CD8-positive, alpha-beta memory T cell (primary cell): ENCODE data around the gene TIAL1. TPM values are rescaled to one million over a fixed set of nuclear protein-coding genes. Genes with fewer than 3 reads are reported as not detected.

Experiments used
- CTCF ChIA-PET: fragments of 350-600 bp; sonication (Branson Sonifier 250); formaldehyde crosslinking; loops from one replicate; lab custom pipeline; 2021; ENCODE audit warnings: antibody characterized with exemption; lab: Charles Lee
- POLR2A ChIA-PET: fragments of 350-600 bp; sonication (Branson Sonifier 250); formaldehyde crosslinking; loops from one replicate; lab custom pipeline; 2021; ENCODE audit warnings: antibody characterized with exemption; lab: Charles Lee
- DNase-seq, 5 donors: peaks; one replicate each; pipeline versions ENCODE4 v3.0.0 to v3.0.0-alpha.2; 2020 to 2022; ENCODE audit warnings: mixed read lengths in 1 of 5
- H3K27ac ChIP-seq: one replicate; pipeline ENCODE4 v1.7.0; 2013; ENCODE audit warnings: low read depth, mild to moderate bottlenecking, low read length, moderate library complexity
- H3K27me3 ChIP-seq: 2 replicates; pipeline ENCODE4 v1.7.0; 2013; ENCODE audit warnings: low read length, mild to moderate bottlenecking; ENCODE audit not compliant: insufficient read depth, poor library complexity, severe bottlenecking
- H3K36me3 ChIP-seq: 2 replicates; pipeline ENCODE4 v1.7.0; 2013; ENCODE audit warnings: mild to moderate bottlenecking, low read length, moderate library complexity; ENCODE audit not compliant: insufficient read depth
- H3K4me1 ChIP-seq: 2 replicates; pipeline ENCODE4 v1.7.0; 2013; ENCODE audit warnings: mild to moderate bottlenecking, low read length, moderate library complexity; ENCODE audit not compliant: insufficient read depth
- H3K4me3 ChIP-seq: 2 replicates; pipeline ENCODE4 v1.7.0; 2013; ENCODE audit warnings: mild to moderate bottlenecking, low read length
- H3K9me3 ChIP-seq: 2 replicates; pipeline ENCODE4 v1.7.0; 2013; ENCODE audit warnings: mild to moderate bottlenecking, low read length
- H3K27ac Mint-ChIP-seq, 8 donors: one replicate each; pipeline ENCODE4 v1.8.0; 2020 to 2021; ENCODE audit warnings: mixed read lengths in 8 of 8, mild to moderate bottlenecking in 6 of 8, inconsistent platforms in 3 of 8, moderate library complexity in 3 of 8
- H3K27me3 Mint-ChIP-seq, 2 donors: one replicate each; pipeline ENCODE4 v1.8.0; 2020 to 2021; ENCODE audit warnings: mixed read lengths in 2 of 2, mild to moderate bottlenecking in 1 of 2, moderate library complexity in 1 of 2
- H3K36me3 Mint-ChIP-seq, 3 donors: one replicate each; pipeline ENCODE4 v1.8.0; 2020 to 2021; ENCODE audit warnings: mixed read lengths in 3 of 3, inconsistent platforms in 1 of 3, mild to moderate bottlenecking in 1 of 3
- H3K4me1 Mint-ChIP-seq, 3 donors: one replicate each; pipeline ENCODE4 v1.8.0; 2020 to 2021; ENCODE audit warnings: mixed read lengths in 3 of 3, inconsistent platforms in 1 of 3, mild to moderate bottlenecking in 1 of 3
- H3K4me3 Mint-ChIP-seq, 7 donors: one replicate each; pipeline ENCODE4 v1.8.0; 2020 to 2021; ENCODE audit warnings: mixed read lengths in 7 of 7, mild to moderate bottlenecking in 6 of 7, moderate library complexity in 4 of 7, inconsistent platforms in 2 of 7
- H3K9me3 Mint-ChIP-seq, 5 donors: one replicate each; pipeline ENCODE4 v1.8.0; 2020 to 2022; ENCODE audit warnings: mixed read lengths in 5 of 5, mild to moderate bottlenecking in 3 of 5, moderate library complexity in 2 of 5, inconsistent platforms in 1 of 5
- polyA plus RNA-seq: library from polyadenylated mRNA; unstranded; fragments of 300-500 nt; fragmentation: Illumina TruSeq; gene quantifications from one replicate; pipeline ENCODE4 v1.2.3, GENCODE V29; 2021
- total RNA-seq, 2 experiments: library from RNA; stranded (reverse); gene quantifications; one replicate each; pipeline ENCODE4 v1.2.3, GENCODE V29; 2021

TIAL1 gene
- total and polyA plus RNA-seq, 3 experiments from 2014 or later, result 15.0 to 207 (median 201) TPM

GRCh38 chr10:119640384-119640783 is 43.6 kb upstream of the TIAL1 start:
- Histone ChIP-seq H3K27me3 (no peaks in the 10 kb centered on the region), H3K4me1 (peaks cover 22% of the 10 kb centered on the region), H3K27ac (no peak overlapping the region), H3K9me3 (peaks cover 7% of the 10 kb centered on the region), H3K4me3 (no peak overlapping the region), H3K36me3 (no peaks in the 10 kb centered on the region)
- ChIA-PET CTCF (no interaction called here), POLR2A (no interaction called here)
- Mint-ChIP-seq H3K4me3 (no peak overlapping the region), H3K9me3 (peaks cover 0 to 2% (median 0%) of the 10 kb centered on the region in 5 donors), H3K27me3 (peaks cover 0 to 4% of the 10 kb centered on the region in 2 donors), H3K36me3 (no peaks in the 10 kb centered on the region), H3K27ac (no peak overlapping the region), H3K4me1 (peaks cover 21 to 34% (median 32%) of the 10 kb centered on the region in 3 donors)
- DNase-seq, result no peak

- POLR2A ChIA-PET, result no interaction called here
- Mint-ChIP-seq H3K36me3 (no peaks in the 10 kb centered on the region), H3K4me1 (peaks cover 21 to 34% (median 32%) of the 10 kb centered on the region in 3 donors), H3K9me3 (peaks cover 0 to 2% (median 0%) of the 10 kb centered on the region in 5 donors), H3K27me3 (peaks cover 0 to 4% of the 10 kb centered on the region in 2 donors), H3K4me3 (no peak overlapping the region), H3K27ac (no peak overlapping the region)
- Histone ChIP-seq H3K27me3 (no peaks in the 10 kb centered on the region), H3K4me3 (no peak overlapping the region), H3K36me3 (no peaks in the 10 kb centered on the region), H3K4me1 (peaks cover 22% of the 10 kb centered on the region), H3K27ac (no peak overlapping the region), H3K9me3 (no peaks in the 10 kb centered on the region)
- no peak for DNase-seq
- CTCF ChIA-PET, result no interaction called here
Observed at GRCh38 chr10:119638982-119639381, 42.2 kb upstream of the TIAL1 start.

GRCh38 chr10:119637631-119638030 is 40.9 kb upstream of the TIAL1 start:
- no peaks in the 10 kb centered on the region for H3K27me3 ChIP-seq
- Mint-ChIP-seq H3K4me1 (peaks cover 10 to 21% (median 19%) of the 10 kb centered on the region in 3 donors), H3K27me3 (peaks cover 0 to 2% of the 10 kb centered on the region in 2 donors), H3K27ac (no peak overlapping the region), H3K36me3 (no peaks in the 10 kb centered on the region), H3K9me3 (no peaks in the 10 kb centered on the region), H3K4me3 (no peak overlapping the region)
- ChIA-PET CTCF (no interaction called here), POLR2A (no interaction called here)
- no peak for DNase-seq
- H3K27ac ChIP-seq, result no peak overlapping the region
- H3K4me3 ChIP-seq, result no peak overlapping the region
- H3K9me3 ChIP-seq, result no peaks in the 10 kb centered on the region
- no peaks in the 10 kb centered on the region for H3K36me3 ChIP-seq
- peaks cover 9% of the 10 kb centered on the region for H3K4me1 ChIP-seq

GRCh38 chr10:119634219-119634544 is 37.4 kb upstream of the TIAL1 start:
- Mint-ChIP-seq H3K27me3 (no peaks in the 10 kb centered on the region), H3K4me3 (no peak overlapping the region), H3K36me3 (no peaks in the 10 kb centered on the region), H3K4me1 (no peaks in the 10 kb centered on the region), H3K27ac (no peak overlapping the region), H3K9me3 (no peaks in the 10 kb centered on the region)
- Histone ChIP-seq H3K27ac (no peak overlapping the region), H3K9me3 (no peaks in the 10 kb centered on the region), H3K27me3 (no peaks in the 10 kb centered on the region), H3K36me3 (no peaks in the 10 kb centered on the region), H3K4me3 (no peak overlapping the region), H3K4me1 (no peaks in the 10 kb centered on the region)
- POLR2A ChIA-PET, result interaction anchor here (0.6 kb wide), 1 partner anchor 91 kb away, joined by 4 read pairs; no protein-coding TSS in a partner anchor
- CTCF ChIA-PET, result interaction anchor here (1.0 to 2.0 kb wide), 2 partner anchors 9 to 101 kb away, joined by 3 to 10 read pairs; no protein-coding TSS in a partner anchor
- DNase-seq, result no peak

- ChIA-PET POLR2A (interaction anchor here (0.6 kb wide), 1 partner anchor 91 kb away, joined by 4 read pairs; no protein-coding TSS in a partner anchor), CTCF (interaction anchor here (1.2 to 2.0 kb wide), 2 partner anchors 9 to 427 kb away, joined by 3 to 10 read pairs; no protein-coding TSS in a partner anchor)
- H3K4me1 Mint-ChIP-seq, result no peaks in the 10 kb centered on the region
- no peaks in the 10 kb centered on the region for H3K9me3 ChIP-seq
- no peak for DNase-seq
- H3K9me3 Mint-ChIP-seq, result no peaks in the 10 kb centered on the region
- no peaks in the 10 kb centered on the region for H3K27me3 Mint-ChIP-seq
- no peak overlapping the region for H3K4me3 Mint-ChIP-seq
- H3K4me3 ChIP-seq, result no peak overlapping the region
- no peak overlapping the region for H3K27ac ChIP-seq
- H3K4me1 ChIP-seq, result no peaks in the 10 kb centered on the region
- no peak overlapping the region for H3K27ac Mint-ChIP-seq
- H3K36me3 Mint-ChIP-seq, result no peaks in the 10 kb centered on the region
- no peaks in the 10 kb centered on the region for H3K27me3 ChIP-seq
- H3K36me3 ChIP-seq, result no peaks in the 10 kb centered on the region
Observed at GRCh38 chr10:119633538-119634218, 36.9 kb upstream of the TIAL1 start.

GRCh38 chr10:119630300-119630699 is 33.5 kb upstream of the TIAL1 start:
- H3K4me1 ChIP-seq, result no peaks in the 10 kb centered on the region
- no peaks in the 10 kb centered on the region for H3K36me3 ChIP-seq
- H3K9me3 ChIP-seq, result no peaks in the 10 kb centered on the region
- no peak overlapping the region for H3K27ac ChIP-seq
- no peak for DNase-seq
- Mint-ChIP-seq H3K27me3 (peaks cover 0 to 1% of the 10 kb centered on the region in 2 donors), H3K27ac (no peak overlapping the region), H3K9me3 (no peaks in the 10 kb centered on the region), H3K36me3 (no peaks in the 10 kb centered on the region), H3K4me3 (no peak overlapping the region), H3K4me1 (no peaks in the 10 kb centered on the region)
- ChIA-PET POLR2A (no interaction called here), CTCF (interaction anchor here (1.4 kb wide), 1 partner anchor 229 kb away, joined by 4 read pairs; no protein-coding TSS in a partner anchor)
- no peak overlapping the region for H3K4me3 ChIP-seq
- no peaks in the 10 kb centered on the region for H3K27me3 ChIP-seq

GRCh38 chr10:119625570-119626280 is 29.0 kb upstream of the TIAL1 start:
- DNase-seq, result no peak
- ChIA-PET POLR2A (no interaction called here), CTCF (no interaction called here)
- Mint-ChIP-seq H3K27me3 (peaks cover 0 to 1% of the 10 kb centered on the region in 2 donors), H3K4me1 (no peaks in the 10 kb centered on the region), H3K27ac (no peak overlapping the region), H3K36me3 (no peaks in the 10 kb centered on the region), H3K9me3 (no peaks in the 10 kb centered on the region), H3K4me3 (no peak overlapping the region)
- Histone ChIP-seq H3K27ac (no peak overlapping the region), H3K9me3 (no peaks in the 10 kb centered on the region), H3K27me3 (no peaks in the 10 kb centered on the region), H3K36me3 (no peaks in the 10 kb centered on the region), H3K4me3 (no peak overlapping the region), H3K4me1 (no peaks in the 10 kb centered on the region)

- H3K36me3 ChIP-seq, result no peaks in the 10 kb centered on the region
- no peaks in the 10 kb centered on the region for H3K36me3 Mint-ChIP-seq
- peaks cover 0 to 3% of the 10 kb centered on the region in 2 donors for H3K27me3 Mint-ChIP-seq
- no peak for DNase-seq
- no peak overlapping the region for H3K4me3 ChIP-seq
- CTCF ChIA-PET, result no interaction called here
- H3K27ac Mint-ChIP-seq, result no peak overlapping the region
- no peak overlapping the region for H3K27ac ChIP-seq
- POLR2A ChIA-PET, result no interaction called here
- H3K27me3 ChIP-seq, result no peaks in the 10 kb centered on the region
- H3K9me3 ChIP-seq, result no peaks in the 10 kb centered on the region
- no peaks in the 10 kb centered on the region for H3K4me1 Mint-ChIP-seq
- no peak overlapping the region for H3K4me3 Mint-ChIP-seq
- H3K4me1 ChIP-seq, result no peaks in the 10 kb centered on the region
- H3K9me3 Mint-ChIP-seq, result no peaks in the 10 kb centered on the region
Observed at GRCh38 chr10:119621078-119621384, 24.3 kb upstream of the TIAL1 start.
